ENCODE results near the gene TRERF1.

The TRERF1 gene

DNA sequence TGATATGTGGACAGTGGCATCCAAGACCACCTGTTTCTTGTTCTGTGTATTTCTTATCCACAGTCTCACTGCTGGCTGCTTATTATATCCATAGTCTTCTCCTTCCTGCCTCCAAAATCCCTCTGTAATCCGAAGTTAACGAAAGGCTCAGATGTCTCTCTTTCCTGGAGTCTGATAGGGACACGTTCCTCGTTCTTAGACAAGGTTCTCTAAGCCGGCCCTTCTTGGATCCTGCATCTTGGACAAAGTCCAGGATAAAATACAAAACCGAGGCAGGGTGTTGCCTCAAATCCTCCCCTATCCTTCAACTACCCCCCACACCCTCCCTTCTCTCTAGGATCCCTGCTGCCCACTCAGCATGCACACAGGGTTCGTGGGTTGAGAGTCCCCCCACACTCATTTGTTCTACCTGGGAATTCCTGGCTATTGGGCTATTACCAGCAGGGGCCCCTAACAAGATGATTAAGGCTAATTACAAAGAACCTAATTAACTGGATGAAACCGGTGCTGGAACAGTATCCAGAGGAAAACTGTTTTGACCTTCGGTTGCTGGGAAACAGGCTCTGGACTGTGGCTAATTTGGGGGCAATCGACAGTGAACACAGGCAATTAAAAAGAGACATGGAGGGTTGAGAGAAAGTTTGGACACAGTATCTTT is 201.3 kb downstream of the TRERF1 start:
- TF ChIP-seq, protein P1, sequence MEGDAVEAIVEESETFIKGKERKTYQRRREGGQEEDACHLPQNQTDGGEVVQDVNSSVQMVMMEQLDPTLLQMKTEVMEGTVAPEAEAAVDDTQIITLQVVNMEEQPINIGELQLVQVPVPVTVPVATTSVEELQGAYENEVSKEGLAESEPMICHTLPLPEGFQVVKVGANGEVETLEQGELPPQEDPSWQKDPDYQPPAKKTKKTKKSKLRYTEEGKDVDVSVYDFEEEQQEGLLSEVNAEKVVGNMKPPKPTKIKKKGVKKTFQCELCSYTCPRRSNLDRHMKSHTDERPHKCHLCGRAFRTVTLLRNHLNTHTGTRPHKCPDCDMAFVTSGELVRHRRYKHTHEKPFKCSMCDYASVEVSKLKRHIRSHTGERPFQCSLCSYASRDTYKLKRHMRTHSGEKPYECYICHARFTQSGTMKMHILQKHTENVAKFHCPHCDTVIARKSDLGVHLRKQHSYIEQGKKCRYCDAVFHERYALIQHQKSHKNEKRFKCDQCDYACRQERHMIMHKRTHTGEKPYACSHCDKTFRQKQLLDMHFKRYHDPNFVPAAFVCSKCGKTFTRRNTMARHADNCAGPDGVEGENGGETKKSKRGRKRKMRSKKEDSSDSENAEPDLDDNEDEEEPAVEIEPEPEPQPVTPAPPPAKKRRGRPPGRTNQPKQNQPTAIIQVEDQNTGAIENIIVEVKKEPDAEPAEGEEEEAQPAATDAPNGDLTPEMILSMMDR (IDR thresholded peaks at IDR 0.05; ENCODE audit: low read depth, low read length) = no peak
- no peak for DNase-seq (ENCODE audit: low read depth in 2 of 2)
- no peak overlapping the region for H3K4me3 ChIP-seq (replicated peaks in 1 of 2; ENCODE audit: low read depth in 2 of 2, low read length in 2 of 2)

DNA sequence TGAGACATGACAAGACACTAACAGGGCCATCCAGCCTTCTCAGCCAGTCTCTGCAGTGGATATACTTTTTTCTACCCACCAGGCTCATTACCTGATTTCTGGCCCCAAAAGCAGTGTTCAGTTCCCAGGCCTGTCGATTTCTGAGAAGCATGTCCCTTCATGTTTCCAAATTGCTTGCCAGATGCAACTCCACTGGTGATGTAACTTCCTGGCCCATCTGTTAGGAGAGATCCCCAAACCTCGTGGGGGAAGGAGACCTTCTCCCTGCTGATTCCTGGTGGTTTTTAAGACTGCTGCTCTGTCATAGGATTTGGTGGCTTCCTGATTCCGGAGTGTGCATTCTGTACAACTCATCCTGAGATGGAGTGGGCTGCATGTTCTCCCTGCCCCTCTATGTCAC is 202.4 kb downstream of the TRERF1 start:
- peak; percentile 25 to 51 for DNase-seq (ENCODE audit: low read depth in 2 of 2)
- TF ChIP-seq, protein P1 (IDR thresholded peaks at IDR 0.05; ENCODE audit: low read depth, low read length) = no peak
- H3K4me3 ChIP-seq (replicated peaks in 1 of 2; ENCODE audit: low read depth in 2 of 2, low read length in 2 of 2) = no peak overlapping the region

DNA sequence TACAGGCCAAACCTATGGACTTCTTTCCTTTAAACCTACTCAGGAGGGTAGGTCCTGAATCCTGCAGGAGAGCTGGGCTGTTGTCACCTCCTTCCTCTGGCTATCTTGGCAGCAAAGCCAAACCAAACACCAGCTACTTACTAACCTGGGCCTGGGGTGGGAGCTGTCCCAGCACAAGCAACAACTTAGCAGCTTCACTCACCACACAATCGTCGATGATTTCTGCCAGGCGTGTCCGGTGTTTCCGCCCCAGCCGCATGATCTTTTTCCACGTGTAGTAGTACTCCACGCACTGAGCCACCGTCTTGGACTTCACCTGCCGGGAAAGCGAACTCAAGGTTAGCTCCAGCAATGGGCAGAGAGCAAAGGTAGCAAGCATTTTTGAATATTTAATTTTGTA is 208.7 kb downstream of the TRERF1 start:
- TF ChIP-seq, protein P1 (IDR thresholded peaks at IDR 0.05; ENCODE audit: low read depth, low read length) = no peak
- no peak for DNase-seq (ENCODE audit: low read depth in 2 of 2)
- H3K4me3 ChIP-seq (replicated peaks in 1 of 2; ENCODE audit: low read depth in 2 of 2, low read length in 2 of 2) = no peak overlapping the region

DNA sequence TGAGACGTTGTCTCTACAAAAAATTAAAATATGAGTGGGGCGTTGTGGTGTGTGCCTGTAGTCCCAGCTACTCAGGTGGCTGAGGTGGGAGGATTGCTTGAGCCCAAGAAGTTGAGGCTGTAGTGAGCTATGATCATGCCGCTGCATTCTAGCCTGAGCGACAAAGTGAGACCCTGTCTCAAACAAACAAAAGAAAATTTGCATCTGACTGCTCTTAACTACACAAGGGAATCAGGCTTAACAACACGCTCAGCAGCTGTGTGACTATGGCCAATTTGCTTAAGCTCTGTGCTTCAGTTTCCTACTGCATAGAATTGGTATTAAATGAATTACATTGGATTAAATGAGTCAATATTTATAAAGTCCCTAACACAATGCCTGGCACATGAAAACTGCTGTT is 209.8 kb downstream of the TRERF1 start:
- TF ChIP-seq, protein P1 (IDR thresholded peaks at IDR 0.05; ENCODE audit: low read depth, low read length) = no peak
- no peak overlapping the region for H3K4me3 ChIP-seq (replicated peaks in 1 of 2; ENCODE audit: low read depth in 2 of 2, low read length in 2 of 2)
- no peak for DNase-seq (ENCODE audit: low read depth in 2 of 2)

DNA sequence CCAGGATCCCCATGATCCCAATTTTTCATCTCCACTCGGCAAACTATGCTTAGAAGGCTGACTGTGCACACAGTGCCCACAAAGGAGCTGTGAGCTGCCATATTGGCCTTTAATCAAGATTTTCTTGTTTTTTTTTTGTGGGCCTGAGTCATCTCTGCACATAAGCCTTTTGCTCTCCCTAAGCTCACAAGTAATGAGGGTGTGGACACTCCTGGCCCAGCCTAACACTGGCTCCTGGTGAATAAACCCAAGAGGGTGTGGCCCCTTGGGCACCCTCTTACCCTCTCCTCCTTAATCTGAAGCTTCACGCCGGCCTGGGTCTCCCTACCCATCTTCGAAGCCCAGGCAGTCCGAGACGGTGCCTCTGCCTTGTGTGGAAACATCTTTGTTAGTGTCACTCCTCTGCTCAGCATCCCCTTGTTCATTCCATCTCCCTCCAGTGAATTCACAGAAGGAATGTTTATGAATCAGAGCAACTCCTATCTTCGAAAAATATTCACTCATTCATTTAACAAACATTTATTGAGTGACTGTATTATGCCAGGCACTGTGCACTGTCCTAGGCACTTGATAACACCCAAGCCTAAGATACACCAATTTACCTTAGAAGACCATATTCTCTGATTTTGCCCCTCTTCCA is 211.9 kb downstream of the TRERF1 start:
- peak; percentile 15 to 58 for DNase-seq (ENCODE audit: low read depth in 2 of 2)
- TF ChIP-seq, protein P1 (IDR thresholded peaks at IDR 0.05; ENCODE audit: low read depth, low read length) = no peak
- H3K4me3 ChIP-seq (replicated peaks in 1 of 2; ENCODE audit: low read depth in 2 of 2, low read length in 2 of 2) = no peak overlapping the region

DNA sequence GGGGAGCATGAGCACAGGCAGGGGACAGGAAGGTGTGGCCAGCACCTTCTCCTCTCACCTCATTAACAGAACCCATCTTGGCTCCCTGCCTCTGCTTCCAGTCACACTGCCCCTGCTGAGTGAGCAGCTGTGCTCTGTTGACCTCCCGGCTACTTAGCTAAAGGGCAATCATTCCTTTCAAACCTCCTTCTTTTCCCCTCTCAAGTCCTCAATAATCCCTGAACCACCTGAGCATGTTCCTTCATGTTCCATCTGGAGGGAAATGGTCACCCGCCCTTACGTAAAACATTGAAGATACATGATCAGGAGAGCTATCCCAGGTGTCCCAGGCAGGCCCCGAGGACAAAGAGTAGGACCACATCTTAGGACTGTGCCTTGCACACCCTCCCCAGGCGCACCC is 212.4 kb downstream of the TRERF1 start:
- TF ChIP-seq, protein P1 (IDR thresholded peaks at IDR 0.05; ENCODE audit: low read depth, low read length) = no peak
- no peak for DNase-seq (ENCODE audit: low read depth in 2 of 2)
- H3K4me3 ChIP-seq (replicated peaks in 1 of 2; ENCODE audit: low read depth in 2 of 2, low read length in 2 of 2) = no peak overlapping the region
